GM19099 (cell line): ENCODE measurements around the gene TYK2.

ENCODE experiments used
- POLR2A ChIP-seq: IDR thresholded peaks from 3 replicates; pipeline ENCODE4 v1.6.1; 2011; ENCODE audit warnings: low read depth; ENCODE audit not compliant: insufficient read length; ENCODE audit errors: extremely low read depth

The TYK2 gene

DNA sequence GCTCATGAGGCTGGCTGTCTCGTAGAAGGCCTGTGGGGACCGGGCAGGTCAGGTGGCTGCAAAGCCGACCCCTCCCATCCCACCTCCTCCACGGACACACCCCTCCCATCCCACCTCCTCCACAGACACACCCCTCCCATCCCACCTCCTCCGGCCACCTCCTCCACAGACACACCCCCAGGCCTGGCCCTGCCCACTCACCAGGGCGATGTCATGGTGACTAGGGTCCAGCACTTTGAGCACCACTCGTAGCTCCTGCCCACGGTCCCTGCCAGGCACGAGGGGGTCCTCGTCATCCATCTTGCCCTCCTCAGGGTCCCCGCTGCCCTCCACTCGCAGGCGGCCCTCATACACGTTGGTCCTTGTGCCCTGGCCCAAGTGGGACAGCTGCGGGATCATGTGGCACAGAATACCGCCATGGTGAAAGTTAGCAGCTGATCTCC is 18.8 kb downstream of the TYK2 start:
- no peak for TF ChIP-seq POLR2A

DNA sequence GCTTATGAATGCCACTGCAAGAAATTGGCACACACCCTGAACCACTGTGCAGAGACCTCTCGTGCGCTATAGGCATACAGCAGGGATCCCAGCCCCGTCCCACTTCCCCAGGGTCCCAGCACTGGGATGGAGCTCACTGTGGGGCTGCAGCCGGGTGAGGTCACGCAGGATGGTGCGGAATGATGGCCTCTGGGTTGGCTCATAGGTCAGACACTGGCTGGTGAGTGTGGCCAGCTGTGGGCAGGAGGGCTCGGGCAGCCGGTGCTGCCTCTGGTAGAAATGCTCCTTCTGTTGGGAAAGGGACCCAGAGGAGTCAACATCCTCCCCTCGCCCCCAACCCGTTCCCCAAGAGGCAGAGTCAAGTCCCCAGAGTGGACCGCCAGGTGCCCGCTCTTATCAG is 23.9 kb downstream of the TYK2 start:
- TF ChIP-seq POLR2A, result no peak

DNA sequence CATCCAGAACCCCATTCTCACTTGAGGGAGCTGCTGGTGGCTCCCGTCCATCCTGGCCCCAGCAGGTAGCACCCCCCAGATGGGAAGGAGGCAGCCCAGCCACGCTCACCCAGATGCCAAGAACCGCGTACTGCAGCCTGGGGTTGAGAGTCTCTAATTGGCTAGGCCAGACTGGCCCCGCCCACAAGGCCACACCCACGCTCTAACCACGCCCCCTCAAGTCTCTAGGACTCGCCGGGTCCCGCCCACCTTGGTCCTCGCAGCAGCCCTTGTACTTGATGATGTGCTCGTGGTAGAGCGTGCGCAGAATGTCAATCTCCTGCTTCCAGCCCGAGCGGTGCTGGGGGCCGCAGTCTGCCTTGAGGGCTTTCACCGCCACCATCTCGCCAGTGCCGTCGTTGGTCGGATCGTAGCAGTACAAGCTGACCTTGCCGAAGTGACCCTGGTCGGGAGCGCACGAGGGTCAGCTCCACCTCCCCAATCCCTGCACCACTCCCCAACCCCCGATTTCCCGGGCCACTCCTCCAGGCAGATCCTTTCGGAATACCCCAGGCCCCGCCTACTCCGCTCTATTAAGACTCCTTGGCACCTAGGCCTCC is 26.5 kb downstream of the TYK2 start:
- no peak for TF ChIP-seq POLR2A

DNA sequence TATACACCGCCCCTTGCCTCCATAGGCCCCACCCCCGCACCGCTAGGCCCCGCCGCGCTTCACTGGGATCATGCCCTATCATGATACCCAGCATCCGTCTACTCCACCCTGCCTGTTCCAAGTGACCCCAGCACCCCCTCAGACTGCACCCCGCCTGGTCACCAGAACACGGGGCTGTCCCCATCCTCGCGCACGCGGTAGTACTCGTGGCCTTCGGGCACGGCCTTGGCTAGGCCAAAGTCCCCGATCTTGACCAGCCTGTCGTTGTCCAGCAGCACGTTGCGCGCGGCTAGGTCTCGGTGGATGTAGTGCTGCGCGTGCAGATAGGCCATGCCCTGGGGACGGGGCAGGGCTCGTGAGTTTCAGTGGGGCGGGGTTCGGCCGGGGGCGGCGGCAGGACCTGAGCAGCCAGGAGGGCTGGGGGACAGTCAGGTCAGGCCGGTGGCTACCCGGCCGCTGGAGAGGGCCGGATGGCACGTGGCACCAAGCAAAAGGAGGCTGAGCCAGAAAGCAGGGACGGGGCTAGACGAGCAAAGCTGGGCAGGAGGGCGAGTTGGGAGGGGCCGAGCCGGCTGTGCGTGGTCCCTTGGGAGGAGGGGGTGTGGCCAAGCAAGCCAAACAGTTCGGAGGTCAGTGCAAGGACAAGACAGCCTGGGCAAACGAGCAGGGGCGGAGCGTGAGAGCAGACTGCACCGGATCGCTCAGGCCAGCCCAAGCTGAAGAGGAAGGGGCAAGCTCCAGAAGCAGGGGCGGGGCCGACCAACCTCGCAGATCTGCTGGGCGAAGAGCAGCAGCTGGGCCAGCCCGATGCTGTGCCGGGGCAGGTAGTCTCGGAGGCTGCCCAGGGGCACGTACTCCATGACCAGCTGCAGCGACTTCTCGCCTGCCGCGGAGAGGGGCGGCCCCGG is 27.4 kb downstream of the TYK2 start:
- no peak for TF ChIP-seq POLR2A

DNA sequence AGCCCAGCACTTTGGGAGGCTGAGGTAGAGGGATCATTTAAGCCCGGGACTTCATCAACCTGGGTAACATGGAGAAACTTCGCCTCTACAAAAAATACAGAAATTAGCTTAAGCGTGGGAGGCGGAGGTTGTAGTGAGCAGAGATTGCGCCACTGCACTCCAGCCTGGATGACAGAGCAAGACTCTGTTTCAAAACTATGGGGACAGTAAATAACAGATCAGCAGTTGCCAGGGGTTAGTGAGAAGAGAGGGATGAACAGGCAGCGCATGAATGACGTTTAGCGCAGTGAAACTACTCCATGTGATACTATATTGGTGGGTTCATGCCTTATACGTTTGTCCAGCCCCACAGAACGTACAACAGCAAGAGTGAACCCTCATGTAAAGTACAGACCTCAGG is 33.9 kb downstream of the TYK2 start:
- TF ChIP-seq POLR2A, result no peak

DNA sequence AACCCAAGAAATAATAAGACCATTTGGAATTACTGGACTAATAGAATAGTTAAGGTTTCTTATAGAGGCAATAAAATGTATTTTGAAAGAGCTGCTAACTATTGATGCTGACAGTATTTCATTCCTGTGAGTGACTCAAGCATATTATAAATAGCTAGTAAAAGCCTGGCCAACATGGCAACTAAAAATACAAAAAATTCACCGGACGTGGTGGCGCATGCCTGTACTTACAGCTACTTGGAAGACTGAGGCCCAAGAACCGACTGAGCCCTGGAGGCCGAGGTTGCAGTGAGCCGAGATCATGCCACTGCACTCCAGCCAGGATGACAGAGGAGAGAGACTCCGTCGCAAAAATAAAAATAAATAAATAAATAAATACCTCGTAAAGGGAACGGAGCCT is 35.6 kb downstream of the TYK2 start:
- no peak for TF ChIP-seq POLR2A

DNA sequence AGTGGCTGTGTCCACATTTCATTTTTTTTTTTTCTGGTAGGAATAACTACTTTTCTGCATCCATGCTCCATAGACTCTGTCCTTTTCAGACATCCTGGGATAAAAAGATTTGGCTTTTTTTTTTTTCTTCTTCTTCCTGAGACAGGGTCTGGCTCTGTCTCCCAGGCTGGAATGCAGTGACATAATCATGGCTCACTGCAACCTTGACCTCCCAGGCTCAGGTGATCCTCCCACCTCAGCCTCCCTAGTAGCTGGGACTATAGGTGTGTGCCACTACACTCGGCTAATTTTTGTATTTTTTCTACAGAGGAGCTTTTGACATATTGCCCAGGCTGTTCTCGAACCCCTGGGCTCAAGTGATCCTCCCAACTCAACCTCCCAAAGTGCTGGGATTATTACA is 36.9 kb downstream of the TYK2 start:
- TF ChIP-seq POLR2A, result no peak

DNA sequence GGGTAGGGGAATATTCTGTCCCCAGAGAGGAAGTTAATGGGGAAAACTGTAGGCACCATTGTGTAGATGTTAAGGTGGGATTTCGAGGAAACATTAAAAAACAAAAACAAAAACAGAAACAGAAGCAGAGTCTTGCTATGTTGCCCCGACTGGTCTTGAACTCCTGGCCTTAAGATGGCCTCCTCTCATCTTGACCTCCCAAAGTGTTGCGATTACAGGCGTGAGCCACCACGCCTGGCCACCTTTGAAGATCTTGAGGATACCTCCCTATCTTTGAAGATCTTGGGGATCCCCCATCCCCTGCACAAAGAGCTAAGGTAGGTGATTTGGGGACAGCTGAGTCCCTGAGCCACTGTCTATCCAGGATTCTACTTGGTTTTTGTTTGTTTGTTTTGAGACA is 40.4 kb downstream of the TYK2 start:
- TF ChIP-seq POLR2A, result no peak

DNA sequence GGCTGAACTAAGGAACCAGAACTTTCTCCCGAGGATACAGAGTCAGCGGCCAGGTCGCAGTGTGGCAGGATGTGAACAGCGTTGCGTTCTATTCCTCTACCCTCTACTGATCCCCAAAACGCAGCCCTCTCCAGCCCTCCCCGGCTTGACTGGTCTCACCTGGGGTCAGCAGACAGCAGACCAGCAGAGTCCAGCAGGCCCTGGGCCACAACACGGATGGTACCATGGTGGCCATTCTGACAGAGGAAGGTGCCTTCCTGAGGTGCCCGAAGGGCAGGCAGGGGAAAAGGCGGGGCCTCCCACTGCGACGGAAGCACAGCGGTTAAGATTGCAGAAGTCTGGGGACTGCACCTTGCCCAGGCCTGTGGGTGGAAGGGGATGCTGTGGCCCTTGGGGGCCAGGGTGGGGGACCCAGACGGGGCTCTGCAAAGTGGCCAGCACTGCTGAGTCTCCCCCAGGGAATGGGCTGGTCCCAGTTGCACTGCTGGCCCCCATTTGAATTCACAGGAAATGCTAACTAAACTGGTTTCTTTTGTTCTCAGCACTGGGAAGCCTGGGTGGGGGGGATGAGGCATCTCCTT is 40.9 kb downstream of the TYK2 start, which contains the start of gene ICAM3:
TSS of gene ICAM3 (minus strand) at position 245 of the 581 bp plus-strand sequence. CDS start at position 235, 10 bp downstream.
- peak; percentile 86 for TF ChIP-seq POLR2A

DNA sequence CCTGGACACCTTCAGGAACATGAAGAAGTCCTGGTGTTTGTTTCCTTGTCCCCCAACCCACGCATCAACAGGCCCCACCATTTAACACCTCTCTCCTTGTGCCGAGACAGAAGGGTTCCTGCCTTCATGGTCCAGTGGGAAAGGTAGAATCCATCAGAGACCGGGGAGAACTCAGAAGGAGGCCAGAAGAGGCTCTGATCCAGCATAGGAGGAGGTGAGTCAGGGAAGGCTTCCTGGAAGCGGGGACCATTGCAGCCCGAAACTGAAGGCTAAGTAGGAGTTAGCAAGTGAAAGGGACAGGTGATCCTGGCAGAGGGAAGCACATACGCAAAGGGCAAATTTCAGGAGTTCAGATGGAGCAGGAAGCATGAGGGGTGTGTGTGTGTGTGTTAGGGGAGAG is 41.4 kb downstream of the TYK2 start:
- no peak for TF ChIP-seq POLR2A

DNA sequence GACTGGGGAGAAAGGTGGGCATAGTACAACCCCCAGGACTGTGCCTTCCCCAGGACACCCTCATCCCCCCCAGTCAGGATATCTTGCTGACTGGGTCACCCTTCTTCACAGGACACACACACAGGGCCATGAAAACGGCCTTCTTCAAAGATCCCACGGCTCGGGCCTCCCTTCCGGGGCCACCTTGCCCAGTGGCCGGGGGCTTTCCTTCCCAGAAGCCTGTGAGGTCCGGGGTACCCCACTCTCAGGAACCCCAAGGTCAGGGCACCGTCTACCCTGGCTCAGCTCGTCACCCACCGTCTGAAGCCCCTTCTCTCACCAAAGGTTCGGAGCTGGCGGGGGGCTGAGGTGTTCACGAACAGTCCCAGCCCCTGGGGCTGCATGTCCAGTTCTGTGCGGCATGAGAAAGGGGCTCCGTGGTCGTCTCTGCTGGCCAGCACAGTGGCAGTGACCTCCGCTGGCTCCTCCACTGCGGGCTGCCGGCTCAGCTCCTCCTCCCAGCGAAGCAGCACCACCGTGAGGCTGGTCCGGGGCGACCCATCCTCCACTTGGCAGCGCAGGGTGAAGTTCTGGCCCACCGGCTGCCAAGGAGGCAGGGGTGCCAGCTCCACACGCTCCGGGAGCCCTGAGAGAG is 44.9 kb downstream of the TYK2 start:
- TF ChIP-seq POLR2A, result no peak

DNA sequence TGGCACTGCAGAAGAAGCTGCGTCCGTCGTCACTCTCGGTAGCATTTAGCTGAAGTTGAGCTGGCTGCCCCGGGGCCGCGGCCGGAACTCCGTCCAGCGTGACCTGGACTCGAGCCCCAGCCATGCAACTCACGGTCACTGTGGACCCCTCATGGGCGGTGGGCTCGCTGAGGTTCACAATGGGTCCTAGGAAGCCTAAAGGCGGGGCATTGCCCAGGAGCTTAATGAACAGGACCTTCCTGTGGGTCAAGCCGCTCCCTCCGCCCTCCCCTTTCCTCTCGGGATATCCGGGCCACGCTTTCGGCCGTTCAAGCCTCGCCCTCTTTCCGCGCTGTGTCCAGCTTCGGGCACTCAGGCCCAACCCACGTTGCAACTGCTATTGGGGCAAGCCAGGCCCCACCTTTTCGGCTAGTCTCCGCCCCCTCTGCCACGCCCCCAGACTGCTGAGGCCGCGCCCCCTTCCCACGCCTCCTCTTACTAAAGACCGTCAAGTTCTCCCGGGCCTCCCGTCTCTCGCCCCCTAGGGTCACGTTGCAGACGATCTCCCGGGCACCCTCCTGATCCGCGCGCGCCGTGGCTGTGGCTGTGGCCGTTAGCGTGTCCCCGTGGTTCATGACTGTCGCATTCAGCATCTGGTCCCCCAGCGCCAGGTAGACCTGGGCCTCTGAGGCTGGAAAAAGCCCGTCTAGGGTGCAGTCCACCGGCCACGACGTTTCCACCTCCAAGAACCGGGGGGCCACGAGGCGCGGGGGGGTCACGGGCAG is 45.6 kb downstream of the TYK2 start:
- TF ChIP-seq POLR2A, result no peak

DNA sequence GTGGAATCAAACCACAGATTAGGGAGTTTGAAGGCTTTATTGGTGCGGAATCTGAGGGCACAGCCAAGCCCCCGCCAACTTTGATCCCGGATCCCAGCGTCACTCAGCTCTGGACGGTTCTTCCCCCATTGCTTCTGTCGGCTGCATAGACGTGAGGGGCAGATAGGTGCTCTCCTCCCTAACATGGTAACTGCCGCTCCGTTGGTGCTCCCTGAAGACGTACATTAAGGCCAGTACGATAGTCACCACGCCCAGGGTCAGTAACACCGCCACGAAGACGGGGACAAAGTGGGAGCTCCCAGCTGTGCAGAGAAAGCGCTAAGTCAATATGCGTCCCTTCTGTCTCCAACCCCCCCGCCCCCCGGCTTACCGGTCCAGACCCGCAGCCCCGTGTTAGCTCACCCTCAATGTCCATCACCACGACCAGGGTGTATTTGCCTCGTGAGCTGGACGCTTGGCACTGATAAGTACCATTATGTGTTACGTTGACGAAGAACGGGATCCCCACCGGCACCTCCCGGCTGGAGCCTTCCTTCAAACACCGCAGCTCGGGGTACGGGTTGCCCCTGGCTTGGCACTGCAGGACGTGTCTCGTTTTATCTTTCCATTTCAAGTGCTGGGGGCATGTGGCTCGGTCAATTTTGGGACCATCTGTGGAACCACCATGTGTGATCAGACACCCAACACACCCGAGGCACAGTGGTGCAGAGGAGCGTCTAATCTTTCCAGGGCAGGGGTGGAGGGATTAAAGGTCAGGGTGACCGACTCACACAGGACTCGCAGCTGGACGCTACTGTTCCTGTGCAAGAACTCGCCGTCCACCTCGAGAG is 46.4 kb downstream of the TYK2 start:
- TF ChIP-seq POLR2A, result no peak

DNA sequence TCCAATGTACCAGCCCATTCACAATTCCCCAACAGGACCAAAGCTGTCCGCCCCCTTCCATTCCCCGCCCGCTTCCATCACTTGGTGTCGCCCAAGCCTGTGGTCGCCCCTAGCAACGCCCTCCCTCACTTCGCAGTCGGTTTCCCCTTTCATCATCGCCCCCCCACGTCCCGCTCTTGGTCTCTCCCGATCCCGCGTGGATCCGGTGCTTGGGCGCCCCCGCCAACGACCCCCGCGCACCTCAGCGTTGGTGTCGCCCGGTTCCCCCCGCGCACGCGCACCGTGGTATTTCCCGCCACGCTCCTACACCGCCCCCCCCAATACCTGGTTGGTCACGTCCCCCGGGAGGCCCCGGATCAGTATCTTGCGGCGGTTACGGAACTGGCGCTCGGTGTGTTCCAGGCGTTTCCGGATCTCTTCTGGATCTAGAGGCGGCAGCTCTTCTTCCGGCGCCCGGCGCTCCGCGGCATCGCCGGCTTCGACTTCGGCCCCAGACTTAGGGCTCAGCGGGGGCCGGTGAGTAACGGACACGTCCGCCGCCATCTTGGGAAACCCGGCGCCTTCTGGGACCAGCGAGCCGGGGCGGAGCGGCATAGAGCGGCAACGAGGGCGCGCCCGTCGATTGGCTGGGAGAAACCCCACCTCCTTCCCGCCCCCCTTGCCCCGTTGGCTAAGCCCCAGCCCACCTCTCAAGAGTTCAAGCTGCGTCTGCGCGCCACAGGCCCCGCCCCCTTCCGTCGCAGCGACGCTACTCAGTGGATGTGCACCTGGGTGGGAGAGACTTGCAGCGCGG is 47.2 kb downstream of the TYK2 start, which contains the start of gene RAVER1:
TSS of gene RAVER1 (minus strand) at position 565 of the 793 bp plus-strand sequence. CDS start at position 543, 22 bp downstream.
- peak; percentile 90 for TF ChIP-seq POLR2A
